Fibroblast of lung (primary cell): ENCODE data around the gene MTHFSD. TPM values are rescaled to one million over a fixed set of nuclear protein-coding genes. Genes with fewer than 3 reads are reported as not detected.

Source experiments
- DNase-seq, 2 donors: peaks; one replicate each; pipeline versions ENCODE4 v3.0.0 to v3.0.0-alpha.2; 2010; ENCODE audit warnings: low read depth in 2 of 2
- H2AFZ ChIP-seq: 2 replicates; pipeline ENCODE4 v1.5.1; 2012; ENCODE audit warnings: low read length, control low read depth, inconsistent platforms
- H3K27ac ChIP-seq: 2 replicates; pipeline ENCODE4 v1.5.1; 2011; ENCODE audit warnings: low read length, control low read depth; ENCODE audit not compliant: insufficient read depth
- H3K27me3 ChIP-seq: 2 replicates; pipeline ENCODE4 v1.5.1; 2011; ENCODE audit warnings: mild to moderate bottlenecking, low read length; ENCODE audit not compliant: control insufficient read depth, insufficient read depth
- H3K36me3 ChIP-seq: 2 replicates; pipeline ENCODE4 v1.5.1; 2011; ENCODE audit warnings: low read length; ENCODE audit not compliant: control insufficient read depth, insufficient read depth
- H3K4me1 ChIP-seq: 2 replicates; pipeline ENCODE4 v1.5.1; 2011; ENCODE audit warnings: low read length; ENCODE audit not compliant: control insufficient read depth, insufficient read depth; ENCODE audit errors: extremely low read depth
- H3K4me2 ChIP-seq: 2 replicates; pipeline ENCODE4 v1.5.1; 2011; ENCODE audit warnings: low read length, control low read depth; ENCODE audit not compliant: insufficient read depth; ENCODE audit errors: extremely low read depth
- H3K4me3 ChIP-seq, 4 experiments: fragments of 200-600 bp in 1 of 4; sonication (generic) in 1 of 4; replicated peaks in 1 of 4; 2 replicates each; pipeline ENCODE4 v1.5.1; 2011 to 2016; ENCODE audit warnings: low read length in 4 of 4, low read depth in 3 of 4, mild to moderate bottlenecking in 3 of 4, control low read depth in 2 of 4, inconsistent platforms in 1 of 4, mixed read lengths in 1 of 4; ENCODE audit not compliant: insufficient read depth in 1 of 4; ENCODE audit errors: control extremely low read depth in 1 of 4
- H3K79me2 ChIP-seq: 2 replicates; pipeline ENCODE4 v1.5.1; 2012; ENCODE audit warnings: mild to moderate bottlenecking, low read length, inconsistent platforms; ENCODE audit not compliant: control insufficient read depth, insufficient read depth
- H3K9ac ChIP-seq: 2 replicates; pipeline ENCODE4 v1.5.1; 2011; ENCODE audit warnings: mild to moderate bottlenecking, low read length, control low read depth; ENCODE audit not compliant: insufficient read depth
- H3K9me3 ChIP-seq: 2 replicates; pipeline ENCODE4 v1.5.1; 2012; ENCODE audit warnings: low read depth, low read length; ENCODE audit not compliant: control insufficient read depth, insufficient read depth
- H4K20me1 ChIP-seq: 2 replicates; pipeline ENCODE4 v1.5.1; 2011; ENCODE audit warnings: low read length; ENCODE audit not compliant: control insufficient read depth, insufficient read depth; ENCODE audit errors: extremely low read depth
- CTCF ChIP-seq, 2 donors: IDR thresholded peaks in 1 of 2; conservative IDR thresholded peaks in 1 of 2; 1 replicate in 1 of 2; 2 replicates in 1 of 2; pipeline ENCODE4 v1.5.1; 2011 to 2012; ENCODE audit warnings: low read length in 2 of 2, control low read depth in 1 of 2, inconsistent platforms in 1 of 2, low read depth in 1 of 2, mild to moderate bottlenecking in 1 of 2
- EZH2 ChIP-seq: IDR thresholded peaks from 2 replicates; pipeline ENCODE4 v1.5.1; 2012; ENCODE audit warnings: low read length, control low read depth, mild to moderate bottlenecking; ENCODE audit errors: missing control alignments
- polyA plus RNA-seq, 2 donors: library from polyadenylated mRNA; depleted of rRNA in 1 of 2; stranded (reverse) in 1 of 2; unstranded in 1 of 2; fragments of >200 nt; gene quantifications; 2 replicates each; pipeline ENCODE4 v1.2.1, GENCODE V29; 2011 to 2012; ENCODE audit warnings: missing spikeins in 1 of 2
- total RNA-seq: library from RNA; depleted of rRNA; stranded (reverse); fragments of >200 nt; gene quantifications from 2 replicates; pipeline ENCODE4 v1.2.1, GENCODE V29; 2014

The MTHFSD gene
- total and polyA plus RNA-seq, 2 donors (not counting 1 experiment from before 2014, with no cell fraction given): 13.1 to 19.3 TPM

DNA sequence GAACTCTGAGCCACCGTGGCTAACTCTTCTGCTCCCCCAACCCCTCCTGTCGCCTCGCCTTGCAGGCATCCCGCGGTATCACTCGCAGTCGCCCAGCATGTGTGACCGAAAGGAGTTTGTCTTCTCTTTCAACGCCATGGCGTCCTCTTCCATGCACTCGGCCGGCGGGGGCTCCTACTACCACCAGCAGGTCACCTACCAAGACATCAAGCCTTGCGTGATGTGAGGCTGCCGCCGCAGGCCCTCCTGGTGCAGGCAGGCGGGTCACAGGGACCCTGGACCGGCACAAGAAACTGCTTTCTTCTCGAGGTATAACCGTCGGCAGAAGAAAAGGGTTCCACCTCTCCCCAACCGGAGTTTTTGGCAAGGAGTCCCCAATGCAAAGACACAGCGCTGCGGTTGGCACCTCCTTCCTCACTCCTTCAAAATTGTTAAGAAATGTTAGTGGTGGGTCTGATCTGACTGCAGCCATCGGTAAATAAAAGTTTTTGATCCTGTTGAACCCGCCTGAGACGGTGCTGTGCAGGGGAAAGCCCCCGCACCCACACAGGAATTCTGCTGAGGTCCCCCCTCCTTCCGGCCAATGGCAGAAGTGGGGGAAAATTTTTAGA, 42.1 kb downstream of the MTHFSD start:
- Histone ChIP-seq H3K9me3 (no peaks in the 10 kb centered on the region), H4K20me1 (peaks cover 5% of the 10 kb centered on the region), H3K4me3 (peak overlapping the region; percentile 95 to 99 (median 98)), H3K9ac (peak overlapping the region; percentile 94), H2AFZ (no peak overlapping the region), H3K27ac (peak overlapping the region; percentile 97), H3K36me3 (peaks cover 41% of the 10 kb centered on the region), H3K4me2 (peak overlapping the region; percentile 64), H3K27me3 (no peaks in the 10 kb centered on the region), H3K79me2 (peaks cover 83% of the 10 kb centered on the region), H3K4me1 (peaks cover 11% of the 10 kb centered on the region)
- no peak for DNase-seq
- TF ChIP-seq CTCF (conservative IDR thresholded peaks at IDR 0.05 in 1 of 2, IDR thresholded peaks at IDR 0.05 in 1 of 2; ENCODE audit: low read depth in 1 of 2, low read length in 2 of 2) (no peak), EZH2 (no peak)

DNA sequence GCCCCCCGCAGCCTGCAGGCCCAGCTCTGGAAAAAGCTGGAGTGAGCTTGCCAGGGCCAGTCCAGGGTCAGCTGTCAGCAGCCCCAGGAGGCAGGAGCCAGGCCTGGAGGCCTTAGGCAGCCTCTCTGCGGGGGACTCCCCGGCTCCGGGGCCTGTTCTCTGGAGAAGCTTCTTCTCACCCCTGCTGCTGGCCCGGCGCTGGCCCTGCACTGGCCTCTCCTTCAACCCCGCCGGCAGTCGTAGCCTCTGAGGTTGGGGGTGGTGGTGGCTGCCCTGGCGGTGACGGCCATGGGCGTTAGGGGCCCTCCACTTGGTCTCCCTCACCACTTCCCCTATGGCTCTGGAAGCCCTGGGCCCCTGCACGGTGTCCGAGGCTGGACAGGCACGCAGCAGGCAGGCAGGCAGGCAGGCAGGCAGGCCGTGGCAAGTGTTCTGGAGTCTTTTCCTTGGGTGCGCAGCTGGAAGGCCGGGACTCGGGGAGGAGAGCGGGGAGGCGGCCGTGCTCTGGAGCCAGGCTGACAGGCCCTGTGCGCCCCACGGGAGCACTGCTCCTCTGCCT, 42.7 kb downstream of the MTHFSD start:
- no peak for TF ChIP-seq EZH2
- no peak for TF ChIP-seq CTCF (conservative IDR thresholded peaks at IDR 0.05 in 1 of 2, IDR thresholded peaks at IDR 0.05 in 1 of 2; ENCODE audit: low read depth in 1 of 2, low read length in 2 of 2)
- Histone ChIP-seq H3K4me1 (peaks cover 11% of the 10 kb centered on the region), H3K27ac (peak overlapping the region; percentile 97), H3K9me3 (no peaks in the 10 kb centered on the region), H3K79me2 (peaks cover 84% of the 10 kb centered on the region), H3K36me3 (peaks cover 40% of the 10 kb centered on the region), H3K4me2 (peak overlapping the region; percentile 13), H4K20me1 (peaks cover 5% of the 10 kb centered on the region), H3K27me3 (no peaks in the 10 kb centered on the region), H3K4me3 (peak overlapping the region; percentile 95 to 99 (median 98)), H2AFZ (no peak overlapping the region), H3K9ac (peak overlapping the region; percentile 94)
- DNase-seq: peak in 1 of 2 donors; percentile 45

DNA sequence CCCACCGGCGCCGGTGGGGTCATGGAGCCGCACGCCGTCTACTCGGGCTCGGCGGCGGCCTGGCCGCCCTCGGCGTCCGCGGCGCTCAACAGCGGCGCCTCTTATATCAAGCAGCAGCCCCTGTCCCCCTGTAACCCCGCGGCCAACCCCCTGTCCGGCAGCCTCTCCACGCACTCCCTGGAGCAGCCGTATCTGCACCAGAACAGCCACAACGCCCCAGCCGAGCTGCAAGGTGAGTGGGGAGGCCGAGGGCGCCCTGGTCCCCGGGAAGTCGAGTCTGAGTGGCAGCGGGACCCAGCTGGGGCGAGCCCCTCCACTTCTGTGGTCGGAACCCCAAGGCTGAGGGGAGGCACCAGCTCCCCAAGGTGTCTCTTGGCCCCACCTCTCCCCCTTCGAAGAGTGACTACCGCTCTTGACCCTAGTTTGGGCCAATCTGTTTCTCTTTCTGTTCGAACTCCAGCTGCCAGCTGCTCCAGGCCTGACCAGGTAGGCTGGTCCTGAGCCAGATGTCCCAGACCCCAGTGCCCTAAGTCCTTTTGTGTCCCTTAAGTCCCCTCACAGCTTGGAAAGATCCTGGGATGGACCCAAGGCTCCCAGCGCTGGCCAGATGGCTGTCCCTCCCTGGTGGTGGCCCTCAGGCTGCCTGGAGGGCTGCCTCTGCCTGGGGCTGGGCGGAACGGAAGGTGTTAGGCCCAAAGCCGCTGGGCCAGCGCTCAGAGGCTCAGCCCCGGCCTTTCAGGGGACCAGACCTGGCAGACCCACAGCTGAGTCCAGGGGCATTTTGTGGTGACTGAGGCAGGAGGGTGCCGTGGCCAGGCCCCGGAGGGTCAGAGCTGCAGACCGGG, 43.5 kb downstream of the MTHFSD start:
- Histone ChIP-seq H3K36me3 (peaks cover 32% of the 10 kb centered on the region), H3K9ac (peak overlapping the region; percentile 94), H3K9me3 (no peaks in the 10 kb centered on the region), H3K4me1 (peaks cover 2% of the 10 kb centered on the region), H3K79me2 (peaks cover 84% of the 10 kb centered on the region), H4K20me1 (peaks cover 5% of the 10 kb centered on the region), H3K27ac (peak overlapping the region; percentile 97), H2AFZ (no peak overlapping the region), H3K4me2 (peak overlapping the region; percentile 7), H3K4me3 (peak overlapping the region; percentile 95 to 99 (median 98)), H3K27me3 (no peaks in the 10 kb centered on the region)
- TF ChIP-seq CTCF (conservative IDR thresholded peaks at IDR 0.05 in 1 of 2, IDR thresholded peaks at IDR 0.05 in 1 of 2; ENCODE audit: low read depth in 1 of 2, low read length in 2 of 2) (no peak), EZH2 (no peak)
- no peak for DNase-seq
